ENCODE measurements around the gene PIGX.
"Not testable (repeated sequence)": the region's sequence is repeated elsewhere in the genome, so short reads cannot be mapped to it uniquely, and the experiment has no call there.

- not testable (repeated sequence) for TF ChIP-seq POLR2A, CTCF (IDR thresholded peaks at IDR 0.05)
Observed at GRCh38 chr3:196743569-196743968, 31.4 kb downstream of the PIGX start.

Data from right lobe of liver (tissue), 4 donors.